ENCODE data around the gene PGM2. TPM values are rescaled to one million over a fixed set of nuclear protein-coding genes. Genes with fewer than 3 reads are reported as not detected.

PGM2 gene
- polyA plus RNA-seq, 1 donor (not counting 4 experiments of a cell fraction or from before 2014, with no cell fraction given) = 45.0 TPM

DNA sequence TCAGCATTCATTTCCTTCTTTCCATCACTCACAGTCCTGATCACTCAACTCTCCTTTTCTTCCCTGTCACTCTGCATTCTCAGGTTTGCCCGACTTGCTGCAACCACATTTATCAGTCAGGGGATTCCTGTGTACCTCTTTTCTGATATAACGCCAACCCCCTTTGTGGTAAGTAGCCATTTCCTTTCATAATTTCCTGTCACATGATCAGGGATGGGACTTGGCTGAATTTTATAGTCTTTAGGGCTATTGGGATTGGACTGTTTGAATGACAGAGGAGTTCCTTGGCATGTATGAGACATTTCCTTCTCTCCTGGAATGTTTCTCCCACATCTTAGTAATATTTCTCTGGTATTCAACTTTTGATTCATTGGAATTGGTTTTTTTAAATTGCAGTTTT lies 11.0 kb downstream of the PGM2 start:
- Histone ChIP-seq H3K4me1 (ENCODE audit: control insufficient read depth, extremely low read depth, insufficient read depth, low read length) (no peaks in the 10 kb centered on the region), H3K4me3 (ENCODE audit: control insufficient read depth in 2 of 3, extremely low read depth in 1 of 3, insufficient read depth in 2 of 3, low read depth in 1 of 3, low read length in 3 of 3) (no peak overlapping the region), H3K27me3 (ENCODE audit: control insufficient read depth, extremely low read depth, insufficient read depth, low read length) (no peaks in the 10 kb centered on the region), H3K27ac (ENCODE audit: control insufficient read depth, insufficient read depth, low read length) (no peak overlapping the region), H3K79me2 (ENCODE audit: control insufficient read depth, insufficient read depth, low read length) (no peaks in the 10 kb centered on the region), H3K9me1 (ENCODE audit: control insufficient read depth, extremely low read depth, insufficient read depth, low read length) (no peaks in the 10 kb centered on the region), H4K20me1 (ENCODE audit: control insufficient read depth, extremely low read depth, insufficient read depth, low read length) (no peaks in the 10 kb centered on the region), H2AFZ (ENCODE audit: control insufficient read depth, low read length) (no peak overlapping the region), H3K9ac (ENCODE audit: control insufficient read depth, extremely low read depth, insufficient read depth, low read length) (no peak overlapping the region), H3K36me3 (ENCODE audit: control insufficient read depth in 2 of 2, extremely low read depth in 1 of 2, insufficient read depth in 2 of 2, low read length in 2 of 2) (peaks cover 13 to 27% of the 10 kb centered on the region in 2 experiments), H3K9me3 (ENCODE audit: control insufficient read depth, low read depth, low read length) (no peaks in the 10 kb centered on the region), H3K4me2 (ENCODE audit: control insufficient read depth, extremely low read depth, insufficient read depth, low read depth, low read length) (no peak overlapping the region)
- DNase-seq (ENCODE audit: low read depth, low spot score) (no peak), FAIRE-seq (no peak)
- dilution Hi-C loops (cut with MboI; ENCODE audit: extremely low pct_ligation_motif_present, low sequenced_read_pairs) = no loop called here
- no peak for TF ChIP-seq EZH2 (IDR thresholded peaks at IDR 0.05; ENCODE audit: low read length)
- TF ChIP-seq, protein P1, sequence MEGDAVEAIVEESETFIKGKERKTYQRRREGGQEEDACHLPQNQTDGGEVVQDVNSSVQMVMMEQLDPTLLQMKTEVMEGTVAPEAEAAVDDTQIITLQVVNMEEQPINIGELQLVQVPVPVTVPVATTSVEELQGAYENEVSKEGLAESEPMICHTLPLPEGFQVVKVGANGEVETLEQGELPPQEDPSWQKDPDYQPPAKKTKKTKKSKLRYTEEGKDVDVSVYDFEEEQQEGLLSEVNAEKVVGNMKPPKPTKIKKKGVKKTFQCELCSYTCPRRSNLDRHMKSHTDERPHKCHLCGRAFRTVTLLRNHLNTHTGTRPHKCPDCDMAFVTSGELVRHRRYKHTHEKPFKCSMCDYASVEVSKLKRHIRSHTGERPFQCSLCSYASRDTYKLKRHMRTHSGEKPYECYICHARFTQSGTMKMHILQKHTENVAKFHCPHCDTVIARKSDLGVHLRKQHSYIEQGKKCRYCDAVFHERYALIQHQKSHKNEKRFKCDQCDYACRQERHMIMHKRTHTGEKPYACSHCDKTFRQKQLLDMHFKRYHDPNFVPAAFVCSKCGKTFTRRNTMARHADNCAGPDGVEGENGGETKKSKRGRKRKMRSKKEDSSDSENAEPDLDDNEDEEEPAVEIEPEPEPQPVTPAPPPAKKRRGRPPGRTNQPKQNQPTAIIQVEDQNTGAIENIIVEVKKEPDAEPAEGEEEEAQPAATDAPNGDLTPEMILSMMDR (optimal IDR thresholded peaks at IDR 0.05 in 1 of 3, IDR thresholded peaks at IDR 0.05 in 1 of 3, conservative IDR thresholded peaks at IDR 0.05 in 1 of 3; ENCODE audit: extremely low read depth in 1 of 3, insufficient read depth in 2 of 3, low read length in 3 of 3) = no peak

DNA sequence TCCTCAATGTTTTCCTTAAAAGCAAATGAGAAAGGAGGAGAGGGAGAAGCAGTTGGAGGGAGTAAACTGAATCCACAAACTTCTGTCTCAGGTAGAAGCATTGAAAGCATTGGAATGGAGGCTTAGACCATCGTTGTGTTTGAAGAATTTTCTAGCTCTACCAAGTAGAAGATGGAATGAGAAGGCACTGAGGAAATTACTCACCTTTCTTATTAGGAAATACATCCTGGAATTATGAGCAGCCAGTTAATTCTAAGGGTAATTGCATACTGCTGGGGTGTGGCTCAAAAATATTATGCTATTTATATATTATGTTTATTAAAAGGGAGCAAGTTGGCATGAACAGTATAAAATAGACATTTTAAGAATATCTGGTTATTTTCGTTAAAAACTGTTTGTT lies 12.9 kb downstream of the PGM2 start:
- no peak overlapping the region for H3K4me3 ChIP-seq (ENCODE audit: control insufficient read depth in 2 of 3, extremely low read depth in 1 of 3, insufficient read depth in 2 of 3, low read depth in 1 of 3, low read length in 3 of 3)
- no peaks in the 10 kb centered on the region for H3K4me1 ChIP-seq (ENCODE audit: control insufficient read depth, extremely low read depth, insufficient read depth, low read length)
- no peaks in the 10 kb centered on the region for H3K9me1 ChIP-seq (ENCODE audit: control insufficient read depth, extremely low read depth, insufficient read depth, low read length)
- TF ChIP-seq, protein P1 (optimal IDR thresholded peaks at IDR 0.05 in 1 of 3, IDR thresholded peaks at IDR 0.05 in 1 of 3, conservative IDR thresholded peaks at IDR 0.05 in 1 of 3; ENCODE audit: extremely low read depth in 1 of 3, insufficient read depth in 2 of 3, low read length in 3 of 3) = no peak
- TF ChIP-seq EZH2 (IDR thresholded peaks at IDR 0.05; ENCODE audit: low read length) = no peak
- dilution Hi-C loops (cut with MboI; ENCODE audit: extremely low pct_ligation_motif_present, low sequenced_read_pairs) = no loop called here
- no peaks in the 10 kb centered on the region for H3K9me3 ChIP-seq (ENCODE audit: control insufficient read depth, low read depth, low read length)
- FAIRE-seq (no peak), DNase-seq (ENCODE audit: low read depth, low spot score) (no peak)
- no peak overlapping the region for H3K4me2 ChIP-seq (ENCODE audit: control insufficient read depth, extremely low read depth, insufficient read depth, low read depth, low read length)
- H3K36me3 ChIP-seq (ENCODE audit: control insufficient read depth in 2 of 2, extremely low read depth in 1 of 2, insufficient read depth in 2 of 2, low read length in 2 of 2) = peaks cover 12 to 22% of the 10 kb centered on the region in 2 experiments
- H3K27me3 ChIP-seq (ENCODE audit: control insufficient read depth, extremely low read depth, insufficient read depth, low read length) = no peaks in the 10 kb centered on the region
- no peaks in the 10 kb centered on the region for H3K79me2 ChIP-seq (ENCODE audit: control insufficient read depth, insufficient read depth, low read length)
- no peak overlapping the region for H3K9ac ChIP-seq (ENCODE audit: control insufficient read depth, extremely low read depth, insufficient read depth, low read length)
- H2AFZ ChIP-seq (ENCODE audit: control insufficient read depth, low read length) = no peak overlapping the region
- no peak overlapping the region for H3K27ac ChIP-seq (ENCODE audit: control insufficient read depth, insufficient read depth, low read length)
- no peaks in the 10 kb centered on the region for H4K20me1 ChIP-seq (ENCODE audit: control insufficient read depth, extremely low read depth, insufficient read depth, low read length)
